HCT116 (cell line): ENCODE data around the gene AMY2B.
"Not testable (repeated sequence)": the region's sequence is repeated elsewhere in the genome, so short reads cannot be mapped to it uniquely, and the experiment has no call there.

Experiments
- CBX3 ChIP-seq: IDR thresholded peaks from 2 replicates; pipeline ENCODE4 v1.6.1; 2012; ENCODE audit warnings: low read depth
- CTCF ChIP-seq, 3 experiments: fragments of 200-600 bp in 1 of 3; sonication (generic) in 1 of 3; IDR thresholded peaks in 2 of 3; conservative IDR thresholded peaks in 1 of 3; 2 replicates each; pipeline ENCODE4 v1.5.1; 2012 to 2017; ENCODE audit warnings: low read depth in 2 of 3, low read length in 2 of 3, antibody characterized with exemption in 1 of 3, borderline replicate concordance in 1 of 3, control low read depth in 1 of 3, mild to moderate bottlenecking in 1 of 3, mixed read lengths in 1 of 3, mixed run types in 1 of 3, moderate library complexity in 1 of 3; ENCODE audit not compliant: insufficient read depth in 1 of 3
- EZH2 ChIP-seq: fragments of 200-600 bp; sonication (generic); IDR thresholded peaks from 2 replicates; pipeline ENCODE4 v1.6.1; 2017; ENCODE audit warnings: antibody characterized with exemption, mixed run types
- EZH2phosphoT487 ChIP-seq: fragments of 200-600 bp; IDR thresholded peaks from 2 replicates; pipeline ENCODE4 v1.6.1; 2018; ENCODE audit warnings: antibody characterized with exemption, borderline replicate concordance
- FOSL1 ChIP-seq: IDR thresholded peaks from 2 replicates; pipeline ENCODE4 v1.6.1; 2012; ENCODE audit warnings: low read depth
- JUND ChIP-seq: IDR thresholded peaks from 2 replicates; pipeline ENCODE4 v1.6.1; 2012
- POLR2A ChIP-seq: IDR thresholded peaks from 2 replicates; pipeline ENCODE4 v1.7.0; 2011; ENCODE audit warnings: borderline replicate concordance; ENCODE audit not compliant: insufficient read depth, insufficient read length; ENCODE audit errors: extremely low read depth
- POLR2AphosphoS5 ChIP-seq: IDR thresholded peaks from 2 replicates; pipeline ENCODE4 v1.6.1; 2011; ENCODE audit warnings: mild to moderate bottlenecking, low read depth, low read length, moderate library complexity
- TCF7L2 ChIP-seq: IDR thresholded peaks from 2 replicates; pipeline ENCODE4 v1.7.0; 2011; ENCODE audit warnings: borderline replicate concordance, inconsistent platforms; ENCODE audit not compliant: insufficient read depth, insufficient read length; ENCODE audit errors: extremely low read depth
- YY1 ChIP-seq: IDR thresholded peaks from 2 replicates; pipeline ENCODE4 v1.6.1; 2011; ENCODE audit warnings: low read length, low read depth, moderate library complexity, mild to moderate bottlenecking; ENCODE audit not compliant: insufficient replicate concordance; ENCODE audit errors: extremely low read depth

- TF ChIP-seq CTCF (IDR thresholded peaks at IDR 0.05 in 2 of 3, conservative IDR thresholded peaks at IDR 0.05 in 1 of 3; ENCODE audit: borderline replicate concordance in 1 of 3, insufficient read depth in 1 of 3, low read depth in 2 of 3, low read length in 2 of 3); POLR2A; POLR2AphosphoS5; EZH2; TCF7L2; EZH2phosphoT487; YY1; CBX3; JUND; FOSL1: not testable (repeated sequence)
Observed at GRCh38 chr1:103561124-103561523, 10.3 kb upstream of the AMY2B start.
